Hepatic stellate cell (primary cell): ENCODE results near the gene HIRA.
"Not testable (repeated sequence)": the region's sequence is repeated elsewhere in the genome, so short reads cannot be mapped to it uniquely, and the experiment has no call there.

Source experiments
- DNase-seq: peaks from one replicate; pipeline ENCODE4 v3.0.0; 2011; ENCODE audit warnings: low spot score

HIRA gene

DNA sequence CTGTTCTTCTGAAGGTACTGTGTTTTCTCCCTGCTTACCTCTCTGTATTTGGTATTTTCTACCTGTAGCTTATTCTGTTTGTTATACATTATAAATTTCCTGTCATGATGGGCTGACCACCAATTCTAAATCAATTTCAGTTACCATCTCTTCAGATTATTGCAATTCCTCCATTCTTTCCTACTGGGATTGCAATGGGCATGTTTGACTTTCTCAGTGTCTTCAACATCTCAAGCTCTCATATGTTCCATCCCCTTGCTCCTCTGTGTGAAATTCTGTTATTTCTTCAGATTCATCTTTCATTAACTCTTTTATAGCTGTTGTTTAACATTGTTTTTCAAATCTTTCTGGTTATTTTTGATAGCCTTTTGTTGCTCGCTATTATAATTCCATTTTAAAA lies 31.5 kb upstream of the HIRA start:
- DNase-seq, result no peak

DNA sequence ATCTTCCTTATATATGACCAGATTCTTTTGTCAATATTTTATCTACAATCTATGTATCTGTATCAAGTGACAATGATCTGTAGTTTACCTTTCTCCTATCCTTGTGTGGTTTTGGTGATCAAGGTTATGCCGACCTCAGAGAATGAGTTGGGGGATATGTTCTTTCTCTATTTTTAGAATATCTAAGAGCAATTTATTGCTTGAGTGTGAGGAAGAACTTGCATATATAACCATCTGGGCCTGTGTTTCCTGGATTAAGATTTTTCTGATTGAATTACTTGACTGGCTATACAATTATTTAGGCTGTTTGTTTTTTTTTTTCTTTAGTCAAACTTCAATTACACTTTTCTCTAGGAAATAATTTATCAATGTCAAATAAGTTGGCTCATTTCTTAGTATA lies 30.0 kb upstream of the HIRA start:
- no peak for DNase-seq

DNA sequence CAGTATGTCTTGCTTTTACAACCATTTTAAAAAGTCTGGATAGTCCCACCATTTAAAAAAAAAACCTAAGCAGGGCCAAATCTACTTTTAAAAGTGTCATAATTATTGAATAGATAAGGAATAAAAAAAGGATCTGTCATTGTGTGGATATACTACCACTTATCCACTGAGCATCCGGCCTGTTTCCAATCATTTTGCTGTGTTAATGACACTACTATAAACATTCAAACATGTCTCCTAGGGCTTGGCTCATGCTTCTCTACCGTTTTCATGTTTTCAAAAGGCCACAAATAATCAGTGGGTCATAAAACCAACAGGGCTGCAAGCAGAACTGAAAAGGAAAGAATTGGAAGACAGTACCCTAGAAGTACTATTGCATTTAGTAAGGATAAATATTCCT lies 28.5 kb upstream of the HIRA start:
- no peak for DNase-seq

DNA sequence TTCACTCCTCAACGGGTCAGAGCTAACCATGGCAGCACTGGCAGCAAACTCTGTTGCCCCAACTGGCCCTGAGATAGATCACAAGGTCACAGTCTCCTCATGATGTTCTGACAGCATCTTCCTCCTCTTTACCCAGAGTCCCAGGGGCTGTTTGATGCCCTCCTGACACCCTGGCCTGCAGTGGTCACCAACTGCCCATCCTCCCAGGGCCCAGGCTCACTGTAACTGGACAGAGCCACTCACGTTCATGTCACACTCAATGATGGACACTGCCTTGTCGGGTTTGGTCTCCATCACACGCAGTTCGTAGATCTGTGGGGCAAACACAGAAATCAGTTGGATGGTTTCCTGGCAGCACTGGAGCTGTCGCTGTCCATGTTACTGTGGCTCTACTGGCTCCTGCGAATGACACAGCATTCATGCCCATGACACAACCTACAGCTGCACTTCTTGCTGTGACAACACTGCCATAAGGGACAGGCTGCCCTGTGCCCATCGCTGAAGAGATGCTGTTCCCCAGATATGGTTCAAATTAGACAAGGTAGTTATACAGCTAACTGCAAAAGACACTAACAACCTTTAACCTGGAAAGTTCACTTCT lies 26.4 kb upstream of the HIRA start:
- DNase-seq, result no peak

DNA sequence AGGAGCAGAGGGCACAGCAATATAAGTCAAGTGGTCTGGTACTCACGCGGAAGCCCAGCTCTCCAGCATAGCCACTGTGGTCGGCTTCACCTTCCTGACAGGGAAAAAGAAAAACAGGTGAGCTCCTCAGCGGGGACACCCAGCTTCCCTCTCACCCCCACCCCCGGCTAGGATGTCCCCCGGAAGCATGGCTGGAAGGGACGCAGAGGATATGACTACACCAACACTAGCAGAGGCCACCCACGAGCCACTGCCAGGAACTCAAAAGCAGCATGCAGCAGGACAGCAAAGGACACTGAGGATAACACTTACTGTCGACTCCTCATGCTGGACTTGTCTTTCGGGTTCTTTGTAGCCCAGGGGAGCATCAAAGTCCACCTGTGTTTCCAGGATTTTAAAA lies 25.0 kb upstream of the HIRA start:
- no peak for DNase-seq

DNA sequence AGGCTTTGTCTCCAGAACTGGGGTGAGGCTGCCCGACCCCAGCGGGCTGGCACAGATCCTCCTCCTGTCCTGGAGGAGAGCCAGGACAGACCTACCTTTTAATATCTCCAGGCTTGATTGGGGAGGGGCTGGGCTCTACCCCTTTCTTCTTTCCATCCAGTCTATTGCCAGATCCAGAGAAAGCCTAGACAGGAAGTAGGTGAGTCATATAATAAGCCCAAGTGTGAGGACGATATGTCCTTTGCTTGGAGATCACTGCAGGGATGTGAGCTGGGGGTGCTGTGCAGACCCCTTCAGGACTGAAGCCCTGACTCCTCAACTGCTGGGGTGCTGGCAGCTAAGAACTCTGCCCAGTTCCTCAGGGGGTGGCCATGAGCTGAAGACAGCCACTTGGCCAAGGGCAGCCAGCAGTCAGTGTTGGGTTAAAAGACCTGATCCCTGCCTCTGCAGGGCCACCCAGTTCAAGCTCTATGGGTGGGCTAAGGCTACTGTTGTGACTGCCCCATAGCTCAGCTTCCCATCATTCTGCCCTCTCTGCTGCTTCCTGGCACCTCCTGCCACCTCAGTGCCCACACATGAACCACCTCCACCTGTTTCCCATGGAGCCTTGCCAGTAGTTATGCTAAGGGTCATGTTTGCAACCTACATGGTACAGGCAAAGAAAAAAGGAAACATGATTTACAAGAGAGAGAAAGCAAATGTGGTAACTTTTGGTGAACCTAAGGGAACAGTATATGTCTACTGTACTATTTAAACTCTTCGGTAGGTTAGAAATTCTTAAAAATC lies 24.2 kb upstream of the HIRA start:
- no peak for DNase-seq

DNA sequence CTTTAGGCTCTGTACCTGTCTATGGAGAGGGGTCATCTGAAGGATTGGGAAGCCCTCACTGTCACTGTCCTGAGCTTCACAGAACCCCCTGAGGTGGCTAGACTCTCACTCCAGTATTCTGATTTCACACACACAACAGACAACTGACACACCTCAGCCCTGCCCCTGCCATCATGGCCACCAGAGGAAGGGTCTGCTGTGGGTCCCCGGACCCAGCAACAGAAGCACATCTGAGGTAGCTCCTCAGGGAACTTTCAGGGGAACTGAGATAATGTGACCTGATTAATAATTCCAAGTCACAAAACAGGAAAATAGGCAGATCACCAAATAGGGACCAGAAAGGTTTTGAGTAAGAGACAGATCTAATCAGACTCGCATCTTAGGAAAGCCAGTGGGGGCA lies 23.5 kb upstream of the HIRA start:
- no peak for DNase-seq

DNA sequence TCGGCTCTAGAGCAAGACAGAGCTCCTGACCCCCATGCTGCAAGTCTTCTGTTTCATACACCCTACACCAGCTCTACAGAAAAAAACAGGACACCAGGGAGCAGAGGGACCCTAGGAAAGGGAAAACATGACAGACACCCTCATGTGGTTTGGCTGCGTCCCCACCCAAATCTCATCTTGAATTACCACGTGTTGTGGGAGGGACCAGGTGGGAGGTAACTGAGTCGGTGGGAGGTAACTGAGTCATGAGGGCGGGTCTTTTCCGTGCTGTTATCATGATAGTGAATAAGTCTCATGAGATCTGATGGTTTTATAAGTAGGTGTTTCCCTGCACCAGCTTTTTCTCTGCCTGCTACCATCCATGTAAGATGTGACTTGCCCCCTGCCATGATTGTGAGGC lies 22.6 kb upstream of the HIRA start:
- DNase-seq, result no peak

DNA sequence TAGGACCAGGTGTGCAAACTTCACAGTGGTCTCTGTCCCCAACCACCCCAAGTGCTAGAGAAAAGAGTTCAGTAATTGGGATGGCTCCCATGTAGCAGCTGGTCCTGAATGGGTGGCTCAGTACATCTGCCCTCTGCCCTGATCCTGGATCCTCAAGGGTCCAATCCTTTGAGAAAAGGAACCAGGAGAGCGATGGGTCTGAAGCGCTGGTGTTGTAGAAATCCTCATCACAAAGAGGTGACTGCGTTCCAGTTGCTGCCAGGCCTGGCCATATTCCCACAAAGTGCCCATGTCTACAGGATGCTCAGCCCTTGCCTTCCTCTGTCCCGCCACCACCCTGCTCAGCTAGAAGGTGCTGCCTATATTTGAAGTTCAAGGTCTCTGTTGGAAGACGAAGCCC lies 22.2 kb upstream of the HIRA start:
- DNase-seq, result no peak

DNA sequence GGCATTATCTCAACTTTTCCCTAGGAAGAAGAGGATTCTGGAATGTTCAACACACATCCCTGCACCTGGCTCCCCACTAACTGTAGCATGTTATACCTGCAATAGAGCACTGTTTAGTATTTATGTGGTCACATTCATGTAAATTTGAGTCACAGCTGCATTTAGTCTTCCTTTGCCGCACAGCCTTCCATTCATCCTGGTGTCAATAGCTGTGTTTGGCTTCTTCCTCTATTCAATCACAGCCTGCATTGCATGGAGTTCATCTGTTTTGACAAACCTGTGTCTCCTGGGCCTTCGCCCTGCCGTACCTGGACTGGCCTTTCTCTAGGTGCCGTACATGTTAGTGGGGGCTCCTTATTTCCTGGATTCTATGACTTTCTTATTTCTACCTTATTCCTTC lies 20.0 kb upstream of the HIRA start:
- no peak for DNase-seq

DNA sequence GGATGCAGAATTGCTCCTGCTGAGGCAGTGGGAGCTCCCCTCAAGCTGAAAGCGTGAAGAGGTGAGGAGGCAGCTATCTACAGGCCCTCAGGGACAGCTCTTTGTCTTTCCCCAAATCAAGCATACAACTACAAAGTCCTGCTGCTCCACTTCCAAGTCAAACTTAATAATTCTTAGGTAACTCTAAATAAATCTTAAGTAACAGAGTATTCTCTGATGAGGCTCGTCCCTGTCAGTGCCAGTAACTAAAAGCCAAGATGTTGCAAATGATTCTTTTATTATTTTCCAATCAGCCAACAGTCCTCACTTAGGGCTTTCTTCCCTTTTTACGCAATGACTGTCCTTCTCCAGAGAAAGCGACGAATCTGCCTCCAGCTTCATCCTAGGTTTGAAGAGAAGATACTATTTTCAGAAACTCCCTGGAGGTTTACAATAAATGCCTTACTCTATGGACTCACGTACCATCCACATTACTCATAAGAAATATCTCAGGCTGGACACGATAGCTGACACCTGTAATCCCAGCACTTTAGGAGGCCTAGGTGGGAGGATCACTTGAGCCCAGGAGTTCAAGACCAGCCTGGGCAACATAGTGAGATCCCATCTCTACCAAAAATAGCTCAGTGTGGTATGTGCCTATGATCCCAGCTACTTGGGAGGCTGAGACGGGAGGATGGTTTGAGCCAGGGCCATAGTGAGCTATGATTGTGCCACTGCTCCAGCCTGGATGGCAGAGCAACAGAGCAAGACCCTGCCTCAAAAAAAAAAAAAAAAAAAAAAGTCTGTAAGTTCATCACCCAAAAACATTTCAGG lies 19.0 kb upstream of the HIRA start:
- no peak for DNase-seq

DNA sequence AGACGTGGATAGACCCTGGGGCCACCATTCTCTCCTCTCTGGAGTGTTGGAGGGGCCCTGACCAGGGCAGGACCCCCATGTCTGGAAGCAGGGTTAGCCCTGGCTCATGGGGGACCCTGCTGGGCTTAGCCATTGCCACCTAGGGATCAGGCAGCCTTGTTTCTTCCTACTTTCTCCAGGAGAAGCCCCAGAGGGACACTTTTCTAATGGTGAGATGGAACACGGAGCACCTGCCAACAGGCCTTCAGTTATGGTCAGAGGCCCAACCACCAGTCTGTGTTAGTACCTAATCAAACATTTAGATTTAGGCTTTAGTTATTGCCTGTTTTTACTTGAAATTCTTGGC lies 17.9 kb upstream of the HIRA start:
- no peak for DNase-seq

DNA sequence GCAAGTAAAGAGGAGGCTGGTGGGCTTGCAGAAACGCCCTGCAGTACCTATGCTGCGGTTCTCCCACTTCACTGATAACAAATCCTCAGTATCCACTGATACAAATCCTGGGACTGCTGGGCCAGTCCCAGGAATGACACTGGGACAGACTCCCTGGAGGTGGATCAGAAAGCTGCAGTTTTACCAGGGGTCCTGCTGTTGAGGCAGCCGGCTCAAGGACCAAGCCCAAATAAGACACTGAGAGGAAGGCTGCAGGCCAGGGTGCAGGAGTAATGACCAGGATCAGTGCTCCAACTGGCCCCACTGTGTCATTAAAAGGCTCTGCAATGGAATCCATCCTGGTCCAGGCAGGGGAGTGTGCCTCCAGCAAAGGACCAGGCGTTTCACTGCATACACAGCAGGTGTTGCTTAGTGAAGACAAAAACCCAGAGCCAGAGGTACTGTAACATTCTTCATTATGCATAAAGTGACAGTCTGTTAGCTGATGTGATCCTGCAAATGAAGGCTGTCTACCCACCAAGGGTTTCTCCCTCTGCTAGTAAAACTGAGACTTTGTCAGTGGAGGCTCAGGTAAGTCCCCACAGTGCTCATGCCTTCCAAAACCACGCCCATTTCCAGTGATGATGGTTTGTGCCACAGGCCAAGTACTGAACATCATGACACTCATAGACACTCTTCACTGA lies 17.3 kb upstream of the HIRA start:
- DNase-seq, result no peak

DNA sequence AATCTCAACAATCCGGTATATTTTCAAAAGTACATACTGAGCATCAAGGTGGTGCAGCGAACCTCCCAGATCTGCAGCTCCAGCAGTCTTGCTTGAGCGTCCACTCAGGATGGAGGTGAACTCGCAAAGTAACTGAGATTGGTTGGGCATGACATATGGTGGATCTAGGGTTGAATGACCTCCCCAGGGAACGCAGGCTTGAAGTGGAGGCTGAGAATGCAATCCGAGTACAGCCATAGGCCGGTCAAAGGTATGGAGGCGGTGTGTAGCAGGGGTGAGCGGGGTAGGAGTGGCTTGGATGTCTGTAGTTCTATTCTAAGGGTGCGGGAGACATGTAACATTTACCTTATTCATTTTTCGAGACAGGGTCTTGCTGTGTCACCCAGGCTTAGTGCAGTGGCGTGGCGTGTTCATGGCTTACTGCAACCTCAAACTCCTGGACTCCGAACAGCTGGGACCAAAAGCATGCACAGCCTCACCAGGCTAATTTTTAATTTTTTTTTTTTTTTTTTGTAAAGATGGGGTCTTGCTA lies 16.6 kb upstream of the HIRA start:
- DNase-seq, result peak; percentile 79

DNA sequence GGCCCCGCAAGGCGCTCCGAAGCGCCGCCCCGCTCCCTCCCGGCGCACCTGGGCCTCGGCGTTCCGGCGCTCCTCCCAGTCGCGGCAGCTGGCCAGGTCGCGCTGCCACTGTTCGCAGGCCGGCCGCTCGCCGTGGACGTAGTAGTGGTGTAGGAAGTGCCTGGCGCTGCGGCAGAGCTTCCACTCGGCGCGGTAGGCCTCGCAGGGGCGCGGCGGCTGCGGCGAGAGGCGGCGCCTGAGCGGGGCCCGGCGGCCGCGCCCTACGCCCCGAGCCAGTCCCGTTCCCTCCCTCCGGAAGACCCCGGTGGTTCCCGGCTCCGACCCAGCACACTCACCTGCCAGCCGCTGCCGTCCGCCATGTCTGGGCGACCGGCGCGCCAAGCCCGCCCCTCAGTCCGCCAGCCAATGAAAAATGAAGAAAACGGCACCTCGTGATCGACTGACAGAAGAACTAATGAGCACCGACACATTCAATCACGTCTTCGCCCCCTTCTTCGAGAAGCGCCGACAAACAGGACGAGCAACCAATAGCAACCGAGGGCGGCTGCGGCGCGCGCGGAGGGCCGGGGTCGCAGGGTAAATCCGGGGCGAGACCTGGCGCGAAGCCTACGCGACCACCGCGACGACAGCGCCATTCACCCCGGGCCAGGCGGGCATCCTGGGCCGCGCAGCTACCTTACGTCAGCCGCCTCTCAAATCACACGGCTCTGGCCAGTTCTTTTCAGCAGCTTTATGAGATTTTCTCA lies 16.0 kb upstream of the HIRA start, which contains the start of gene C22orf39:
TSS of gene C22orf39 (minus strand) at position 382 of the 746 bp plus-strand sequence. CDS start at position 359, 23 bp downstream.
- DNase-seq, result peak; percentile 98

DNA sequence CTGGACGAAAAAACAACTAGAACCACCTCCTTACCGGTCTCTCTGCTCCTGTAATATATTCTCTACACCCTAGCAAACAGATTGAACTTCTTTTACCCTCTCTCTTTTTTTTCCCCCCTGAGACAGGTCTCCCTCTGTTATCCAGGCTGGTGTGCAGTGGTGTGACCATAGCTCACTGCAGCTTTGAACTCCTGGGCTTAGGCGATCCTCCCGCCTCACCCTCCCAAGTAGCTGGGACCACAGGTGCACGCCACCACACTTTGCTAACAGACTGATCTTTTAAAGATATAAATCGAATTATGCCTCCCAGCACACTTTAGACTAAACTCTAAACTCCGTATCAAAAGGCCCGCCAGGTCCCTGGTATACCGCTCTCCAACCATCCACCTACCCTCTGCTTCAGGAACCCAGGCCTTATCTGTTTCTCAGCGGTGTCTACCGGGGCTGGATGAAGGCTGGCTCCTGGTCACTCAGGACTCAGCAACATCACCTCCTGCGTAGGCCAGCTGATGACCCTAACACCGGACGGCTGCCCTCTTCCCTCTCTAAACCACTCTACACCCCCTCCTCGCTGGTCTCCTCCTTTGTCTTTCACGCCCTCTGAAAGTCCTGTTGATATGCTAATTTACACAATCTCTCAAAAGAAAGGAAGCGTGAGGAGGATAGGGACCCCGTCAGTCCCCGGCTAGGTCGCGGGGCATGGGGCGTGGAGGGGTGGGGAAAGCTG lies 15.2 kb upstream of the HIRA start:
- peak; percentile 27 for DNase-seq

DNA sequence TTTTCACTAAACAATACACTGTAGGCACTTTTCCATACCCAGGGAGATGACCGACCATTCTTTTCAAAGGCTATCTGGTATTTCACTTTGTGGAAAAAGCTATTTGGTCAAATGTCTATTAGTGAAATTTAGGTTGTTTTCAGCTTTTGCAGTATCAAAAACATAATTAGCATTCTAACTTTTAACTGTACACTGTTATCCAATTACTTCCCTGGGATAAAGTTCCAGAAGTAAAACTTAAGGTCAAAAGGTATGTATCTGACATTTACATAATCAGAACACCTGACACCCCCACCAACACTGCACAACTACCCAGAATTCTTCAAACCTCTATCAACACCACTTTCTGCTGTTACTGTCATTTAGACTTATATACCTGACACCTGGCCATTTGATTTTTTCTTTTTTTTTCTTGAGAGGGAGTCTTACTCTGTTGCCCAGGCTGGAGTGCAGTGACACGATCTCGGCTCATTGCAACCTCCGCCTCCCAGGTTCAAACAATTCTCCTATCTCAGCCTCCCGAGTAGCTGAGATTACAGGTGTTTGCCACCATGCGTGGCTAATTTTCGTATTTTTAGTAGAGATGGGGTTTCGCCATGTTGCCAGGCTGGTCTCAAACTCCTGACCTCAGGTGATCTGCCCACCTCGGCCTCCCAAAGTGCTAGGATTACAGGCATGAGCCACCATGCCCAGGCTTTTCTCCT lies 13.9 kb upstream of the HIRA start:
- not testable (repeated sequence) for DNase-seq

DNA sequence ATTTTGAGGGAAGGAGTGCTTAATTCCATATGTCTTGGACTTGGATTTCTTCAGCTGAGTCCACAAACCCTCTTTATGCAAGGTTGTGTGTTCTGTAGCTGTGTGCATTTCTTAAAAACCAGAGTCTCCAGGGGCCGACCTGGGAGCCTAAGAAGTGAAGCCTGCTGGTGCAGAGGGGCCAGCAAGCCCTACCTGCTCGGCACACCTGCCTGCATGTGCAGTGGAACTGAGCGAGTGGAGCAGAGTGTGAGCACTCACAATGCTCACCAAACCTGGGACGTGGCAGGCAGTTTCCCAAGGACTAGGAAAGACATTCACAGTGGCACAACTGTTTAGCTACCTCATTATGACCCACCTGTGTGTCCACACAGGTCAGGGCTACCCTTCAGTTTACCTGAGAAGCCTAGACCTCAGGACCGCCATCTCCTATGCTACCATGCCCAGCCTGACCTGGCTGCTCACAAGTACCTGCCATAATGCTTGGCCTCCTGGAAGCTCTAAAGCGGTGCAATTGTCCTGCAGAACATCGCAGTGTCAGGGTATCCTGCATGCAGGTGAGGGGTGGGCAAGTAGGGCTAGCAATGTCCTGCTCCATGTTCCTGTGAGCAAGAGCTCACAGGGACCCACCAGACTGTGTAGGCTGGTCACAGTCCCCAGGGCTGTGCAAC lies 12.1 kb upstream of the HIRA start:
- DNase-seq, result no peak

DNA sequence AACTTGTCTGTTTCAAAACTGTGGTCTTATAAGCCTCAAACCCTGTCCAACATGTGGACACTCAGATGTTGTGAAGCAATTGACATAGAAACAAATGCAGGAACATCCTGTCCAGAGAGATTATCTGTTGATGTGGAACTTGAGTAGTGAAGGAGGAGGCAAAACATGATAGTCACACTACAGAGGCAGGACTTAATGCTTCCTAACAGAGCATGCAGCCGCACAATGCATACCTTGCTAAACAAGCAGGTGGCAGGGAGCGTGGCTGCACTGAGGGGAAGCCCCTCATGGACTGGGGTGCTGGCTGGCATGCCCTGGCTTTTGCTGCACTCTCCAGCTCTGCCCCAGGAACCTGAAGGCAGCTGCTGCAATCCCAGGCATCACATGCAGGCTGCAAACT lies 10.6 kb upstream of the HIRA start:
- DNase-seq, result no peak
